K562 (cell line): ENCODE measurements around the gene COL26A1. TPM values are rescaled to one million over a fixed set of nuclear protein-coding genes. Genes with fewer than 3 reads are reported as not detected.
A peak's percentile ranks its signal among the peaks of the same experiment; 100 is the strongest.

ENCODE experiments used
- ATAC-seq: fragments of 200-7000 bp; cut with Tn5 transposase; 3 replicates; pipeline ENCODE4 v1.9.1; 2020; ENCODE audit warnings: moderate library complexity
- BruUV-seq: library from RNA; stranded (reverse); fragments of 400-500 nt; replicated peaks from 2 replicates; lab custom pipeline; 2021; lab: Mats Ljungman, UMichigan
- CTCF ChIA-PET: fragments of 300-600 bp; formaldehyde crosslinking; extraction: SDS; loops from one replicate; lab custom pipeline; 2021; ENCODE audit warnings: low intra/inter-chr PET ratio; lab: Yijun Ruan, JAX
- POLR2A ChIA-PET: fragments of 300-600, 350-650 bp; sonication (Branson Sonifier 250); formaldehyde crosslinking; extraction: SDS; loops from one replicate; lab custom pipeline; 2021; ENCODE audit warnings: antibody characterized with exemption, inconsistent platforms; lab: Yijun Ruan, JAX
- DNase-seq, 4 experiments: peaks; one replicate each; pipeline versions ENCODE4 v3.0.0 to v3.0.0-alpha.2; 2011 to 2018; ENCODE audit warnings: low spot score in 3 of 4, mixed read lengths in 3 of 4; ENCODE audit errors: extremely low read depth in 1 of 4
- FAIRE-seq: peaks from 2 replicates; lab custom pipeline; 2011; peaks lifted over from hg19 to GRCh38; lab: Jason Lieb, UNC
- H2AFZ ChIP-seq: 2 replicates; pipeline ENCODE4 v1.6.0; 2011; ENCODE audit warnings: low read depth, low read length, control low read depth, inconsistent platforms
- H3K27ac ChIP-seq: fragments of 200-600 bp; 3 replicates; pipeline ENCODE4 v1.8.0; 2011; ENCODE audit warnings: low read depth, mild to moderate bottlenecking, control low read depth, inconsistent platforms, low read length, moderate library complexity, mixed read lengths; ENCODE audit errors: extremely low read depth
- H3K27me3 ChIP-seq, 2 experiments: fragments of 300-600 bp in 1 of 2; 2 replicates in 1 of 2; 3 replicates in 1 of 2; pipeline versions ENCODE4 v1.6.0 to v1.8.0; 2011; ENCODE audit warnings: inconsistent platforms in 2 of 2, low read length in 2 of 2, mild to moderate bottlenecking in 1 of 2, mixed read lengths in 1 of 2, moderate library complexity in 1 of 2; ENCODE audit not compliant: control insufficient read depth in 2 of 2, insufficient read depth in 2 of 2
- H3K36me3 ChIP-seq: fragments of 300-600 bp; 3 replicates; pipeline ENCODE4 v1.8.0; 2011; ENCODE audit warnings: mild to moderate bottlenecking, low read length, inconsistent platforms; ENCODE audit not compliant: control insufficient read depth, insufficient read depth
- H3K4me1 ChIP-seq, 2 experiments: fragments of 200-600 bp in 1 of 2; replicated peaks in 1 of 2; 2 replicates in 1 of 2; 3 replicates in 1 of 2; pipeline versions ENCODE4 v1.5.1 to v1.8.0; 2011; ENCODE audit warnings: inconsistent platforms in 2 of 2, low read length in 2 of 2, mild to moderate bottlenecking in 1 of 2, mixed read lengths in 1 of 2, moderate library complexity in 1 of 2; ENCODE audit not compliant: control insufficient read depth in 2 of 2, insufficient read depth in 2 of 2
- H3K4me2 ChIP-seq: 2 replicates; pipeline ENCODE4 v1.6.1; 2011; ENCODE audit warnings: low read length, control low read depth, inconsistent platforms, mixed read lengths; ENCODE audit not compliant: insufficient read depth
- H3K4me3 ChIP-seq: fragments of 200-600 bp; sonication (generic), shearing (Covaris generic); 2 replicates; pipeline ENCODE4 v1.5.1; 2016; ENCODE audit warnings: control low read depth, inconsistent platforms
- H3K79me2 ChIP-seq: fragments of 200-600 bp; 3 replicates; pipeline ENCODE4 v1.8.0; 2011; ENCODE audit warnings: low read length, inconsistent platforms; ENCODE audit not compliant: control insufficient read depth, insufficient read depth
- H3K9ac ChIP-seq, 2 experiments: 2 replicates each; pipeline versions ENCODE4 v1.6.0 to v1.6.1; 2011; ENCODE audit warnings: low read depth in 2 of 2, low read length in 2 of 2, control low read depth in 1 of 2, inconsistent platforms in 1 of 2, mild to moderate bottlenecking in 1 of 2, mixed read lengths in 1 of 2; ENCODE audit not compliant: insufficient read depth in 1 of 2
- H3K9me1 ChIP-seq: one replicate; pipeline ENCODE4 v1.6.0; 2011; ENCODE audit warnings: inconsistent platforms, mild to moderate bottlenecking, low read length, moderate library complexity; ENCODE audit not compliant: control insufficient read depth, insufficient read depth
- H3K9me3 ChIP-seq: replicated peaks from 2 replicates; pipeline ENCODE4 v1.5.1; 2011; ENCODE audit warnings: low read depth, low read length, inconsistent platforms; ENCODE audit not compliant: control insufficient read depth, insufficient read depth
- H4K20me1 ChIP-seq: replicated peaks from 2 replicates; pipeline ENCODE4 v1.6.1; 2011; ENCODE audit warnings: low read length, inconsistent platforms, mixed read lengths; ENCODE audit not compliant: control insufficient read depth, insufficient read depth
- CSDE1 ChIP-seq, 2 experiments: fragments of 450-650 bp; IDR thresholded peaks; 2 replicates each; pipeline ENCODE4 v1.6.1; 2016; ENCODE audit warnings: mild to moderate bottlenecking in 1 of 2
- FOSL1 ChIP-seq: fragments of 200-800 bp; sonication (Bioruptor generic); conservative IDR thresholded peaks from 2 replicates; pipeline ENCODE4 v1.6.1; 2016; ENCODE audit warnings: missing genetic modification characterization, missing compliant biosample characterization
- GTF2B ChIP-seq: IDR thresholded peaks from 2 replicates; pipeline ENCODE4 v1.6.1; 2011; ENCODE audit not compliant: insufficient read length; ENCODE audit errors: extremely low read depth
- HDAC3 ChIP-seq: fragments of 450-650 bp; IDR thresholded peaks from 2 replicates; pipeline ENCODE4 v1.6.1; 2018; ENCODE audit warnings: borderline replicate concordance, mild to moderate bottlenecking, moderate library complexity; ENCODE audit not compliant: partially characterized antibody
- KAT7 ChIP-seq: sonication (generic); formaldehyde crosslinking; IDR thresholded peaks from 2 replicates; pipeline ENCODE4 v1.8.0; 2022; ENCODE audit warnings: missing genetic modification reagents, mild to moderate bottlenecking, borderline replicate concordance
- KDM5B ChIP-seq: fragments of 200-600 bp; sonication (generic); IDR thresholded peaks from 2 replicates; pipeline ENCODE4 v1.6.1; 2012; ENCODE audit warnings: low read depth, mild to moderate bottlenecking, moderate library complexity, low read length, control low read depth, inconsistent platforms; ENCODE audit not compliant: insufficient replicate concordance
- NEUROD1 ChIP-seq: fragments of 150-350 bp; IDR thresholded peaks from 2 replicates; pipeline ENCODE4 v1.6.1; 2014; ENCODE audit warnings: borderline replicate concordance, low read length, low read depth; ENCODE audit not compliant: partially characterized antibody
- PHB2 ChIP-seq: fragments of 450-650 bp; IDR thresholded peaks from 2 replicates; pipeline ENCODE4 v1.6.1; 2017; ENCODE audit warnings: low read depth
- SMARCA5 ChIP-seq: fragments of 450-650 bp; IDR thresholded peaks from 2 replicates; pipeline ENCODE4 v1.6.1; 2016
- TFAM ChIP-seq: fragments of 250-450 bp; sonication (Bioruptor Pico); conservative IDR thresholded peaks from 2 replicates; pipeline ENCODE4 v1.5.0; 2021; ENCODE audit warnings: mild to moderate bottlenecking, moderate library complexity
- ZBTB40 ChIP-seq, 2 experiments: fragments of 450-650 bp in 1 of 2; sonication (generic) in 1 of 2; formaldehyde crosslinking in 1 of 2; IDR thresholded peaks; 2 replicates each; pipeline versions ENCODE4 v1.7.1 to v1.9.0; 2016 to 2022; ENCODE audit warnings: inconsistent platforms in 1 of 2, mild to moderate bottlenecking in 1 of 2, missing genetic modification reagents in 1 of 2
- ZNF232 ChIP-seq: sonication (generic); formaldehyde crosslinking; IDR thresholded peaks from 2 replicates; pipeline ENCODE4 v1.8.0; 2022; ENCODE audit warnings: mild to moderate bottlenecking, missing genetic modification reagents
- ZNF79 ChIP-seq: fragments of 250-450 bp; sonication (Bioruptor Pico); IDR thresholded peaks from 2 replicates; pipeline ENCODE4 v1.4.0; 2020; ENCODE audit warnings: low read depth, mild to moderate bottlenecking, moderate library complexity
- WGBS: fragments of 100-300 bp; shearing (Covaris generic); methylation state at CpG from one replicate; pipeline ENCODE4 v1.1.6; 2016; ENCODE audit warnings: low coverage, mixed read lengths; ENCODE audit not compliant: insufficient coverage; ENCODE audit errors: missing lambda C conversion rate; 5-methylcytosine and 5-hydroxymethylcytosine counted together
- in situ Hi-C: fragments of 300-500 bp; cut with MboI; formaldehyde crosslinking; loops from 4 replicates; pipeline ENCODE4 v1.15.0; 2018; ENCODE audit warnings: inconsistent platforms, mixed read lengths
- intact Hi-C: fragments of 100-400 bp; cut with micrococcal nuclease; formaldehyde crosslinking; loops from 2 replicates; pipeline ENCODE4 v1.14.2; 2022
- polyA plus RNA-seq, 8 experiments: library from polyadenylated mRNA; depleted of rRNA in 4 of 8; stranded (reverse) in 5 of 8; unstranded in 3 of 8; fragments of >200 nt; fragmentation: Nextera tagmentation in 2 of 8; fragmentation: Illumina TruSeq in 1 of 8; extraction: Ambion mirVana in 2 of 8; extraction: Trizol in 1 of 8; gene quantifications; 2 replicates each; pipeline versions ENCODE4 v1.2.1 to v1.2.3, GENCODE V29; 2011 to 2014; ENCODE audit warnings: inconsistent platforms in 1 of 8, missing spikeins in 1 of 8
- total RNA-seq, 7 experiments: library from RNA; depleted of rRNA in 6 of 7; stranded (reverse); fragments of >200 nt in 6 of 7; fragmentation: Illumina TruSeq in 2 of 7; extraction: Trizol in 2 of 7; gene quantifications; 2 replicates each; pipeline versions ENCODE4 v1.2.1 to v1.2.3, GENCODE V29; 2011 to 2021; ENCODE audit warnings: low replicate concordance in 1 of 7

COL26A1 gene
- total and polyA plus RNA-seq, 9 of the 15 experiments (the other 6 are each of a cell fraction or from before 2014, with no cell fraction given), result 0.04 to 0.39 (median 0.07) TPM; not detected in 5

GRCh38 chr7:101352920-101353308 is 9.8 kb upstream of the COL26A1 start:
- in situ Hi-C loops (no loop called here), intact Hi-C loops (no loop called here)
- FAIRE-seq, result no peak
- Histone ChIP-seq H4K20me1 (no peaks in the 10 kb centered on the region), H3K9me3 (no peaks in the 10 kb centered on the region), H3K4me1 (peaks cover 7 to 12% of the 10 kb centered on the region in 2 experiments; a peak in 4 of 5 replicates), H3K4me3 (no peak overlapping the region), H3K36me3 (no peaks in the 10 kb centered on the region), H2AFZ (no peak overlapping the region), H3K27ac (no peak overlapping the region), H3K4me2 (no peak overlapping the region), H3K27me3 (peaks cover 4 to 18% of the 10 kb centered on the region in 2 experiments; a peak in 2 of 5 replicates), H3K9me1 (no peaks in the 10 kb centered on the region), H3K79me2 (no peaks in the 10 kb centered on the region), H3K9ac (no peak overlapping the region)
- no peak for DNase-seq
- ChIA-PET CTCF (no interaction called here), POLR2A (interaction anchor here (1.0 kb wide), 1 partner anchor 9 kb away, joined by 3 read pairs; no protein-coding TSS in a partner anchor)
- WGBS, result 11% methylated on average over 2 of the region's 2 CpGs
- no TSS peak for BruUV-seq
- no peak; the same call in 2 of the 3 replicates for ATAC-seq
- TF ChIP-seq GTF2B (no peak), HDAC3 (no peak), ZNF232 (CRISPR knock-in tag) (no peak), CSDE1 (IDR thresholded peaks at IDR 0.05) (0 out of 4 replicates have a peak, but pooled peaks of 1 of the 2 experiments have one; percentile 39), ZNF79 (CRISPR knock-in tag) (no peak), NEUROD1 (no peak), TFAM (CRISPR knock-in tag) (no peak), FOSL1 (tag) (peak; percentile 68), KAT7 (no peak), SMARCA5 (peak; percentile 76; the same call in 1 of the 2 replicates), KDM5B (no peak), PHB2 (0 out of 2 replicates have a peak, but pooled peaks have one; percentile 4), ZBTB40 (IDR thresholded peaks at IDR 0.05) (no peak), ZBTB40 (CRISPR knock-in tag; IDR thresholded peaks at IDR 0.05) (no peak)
